GM15510 (cell line): Measurements from ENCODE around the gene PCDH18.

ENCODE experiments used
- POLR2A ChIP-seq: IDR thresholded peaks from 3 replicates; pipeline ENCODE4 v1.6.1; 2011; ENCODE audit warnings: borderline replicate concordance; ENCODE audit not compliant: insufficient read length; ENCODE audit errors: extremely low read depth

PCDH18 gene

DNA sequence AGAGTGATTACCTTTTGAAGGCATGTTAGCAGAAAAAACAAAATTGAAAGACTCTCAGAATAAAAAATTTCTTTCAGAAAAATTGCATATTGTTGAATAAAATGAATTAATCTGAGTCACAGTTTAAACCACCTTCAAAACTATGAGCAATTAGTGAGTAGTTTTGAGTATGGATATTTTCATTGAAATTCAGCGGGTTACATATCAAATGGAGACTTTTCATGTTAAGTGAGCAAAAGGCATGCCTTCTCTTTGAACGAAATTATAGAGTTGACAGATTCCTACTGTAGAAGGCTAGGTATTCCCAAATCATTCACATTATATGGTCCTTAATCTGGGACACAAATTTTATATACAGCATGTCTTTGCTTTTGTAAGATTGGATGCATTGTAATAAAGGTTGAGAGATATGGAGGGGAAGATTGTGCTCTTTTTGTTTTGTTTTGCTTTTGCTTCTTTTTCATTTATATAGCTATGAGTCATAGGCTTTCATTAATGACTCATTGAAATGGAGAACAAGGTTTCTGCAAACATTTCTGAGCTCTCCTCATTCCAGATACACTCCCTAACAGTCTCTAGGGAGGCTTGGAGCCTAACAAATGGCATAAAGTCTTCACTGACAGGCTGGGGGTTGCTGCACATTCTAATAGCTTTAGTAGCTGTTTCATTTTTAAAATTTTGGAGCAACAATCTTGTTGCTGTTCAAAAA is 21.6 kb downstream of the PCDH18 start:
- no peak for TF ChIP-seq POLR2A

DNA sequence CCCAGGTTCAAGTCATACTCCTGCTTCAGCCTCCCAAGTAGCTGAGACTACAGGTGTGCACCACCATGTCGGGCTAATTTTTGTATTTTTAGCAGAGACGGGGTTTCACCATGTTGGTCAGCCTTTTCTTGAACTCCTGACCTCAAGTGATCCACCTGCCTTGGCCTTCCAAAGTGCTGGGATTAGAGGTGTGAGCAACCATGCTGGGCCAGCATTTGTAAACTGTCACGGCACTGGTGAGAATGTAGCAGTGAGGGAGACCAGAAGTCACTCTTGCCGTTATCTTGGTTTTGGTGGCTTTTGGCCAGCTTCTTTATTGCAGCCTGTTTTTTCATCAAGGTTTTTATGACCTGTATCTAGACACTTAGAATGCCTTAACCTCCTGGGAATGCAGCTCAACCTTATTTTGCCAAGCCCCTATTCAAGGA is 22.4 kb downstream of the PCDH18 start:
- no peak for TF ChIP-seq POLR2A

DNA sequence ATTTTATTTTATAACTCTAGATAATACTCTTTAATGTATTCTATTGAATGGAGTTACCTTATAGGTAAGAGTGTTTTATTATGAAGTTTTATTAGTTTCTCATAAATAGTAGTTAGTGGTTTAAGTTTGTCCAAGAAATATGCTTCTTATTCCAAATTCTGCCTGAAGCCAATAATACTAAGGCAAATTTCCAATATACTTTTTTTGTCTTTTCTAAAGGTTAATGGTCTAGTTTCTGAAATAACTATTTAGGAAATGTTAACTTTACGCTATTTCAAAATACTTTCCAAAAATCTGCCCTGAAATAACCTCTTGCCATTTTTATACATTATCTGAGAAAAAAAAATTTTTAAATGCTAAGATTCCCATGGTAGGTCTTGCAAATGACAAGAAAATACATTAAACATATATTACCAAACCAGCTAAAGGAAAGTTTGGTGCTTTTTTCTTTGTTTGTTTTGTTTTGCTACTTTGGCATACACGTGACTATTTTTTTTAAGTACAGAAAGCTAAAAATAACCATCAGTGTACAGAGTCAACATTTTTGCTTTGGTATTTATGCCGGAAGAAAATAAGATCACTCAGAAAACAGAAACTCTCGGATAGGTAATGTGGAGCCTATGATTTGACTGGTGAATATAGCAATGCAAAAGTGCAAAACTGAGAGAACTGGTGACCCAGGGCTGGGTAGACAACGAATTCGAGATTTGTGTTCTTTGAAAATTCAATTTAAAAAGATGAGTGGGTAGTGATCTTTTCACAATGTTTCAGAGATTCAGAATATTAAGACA is 29.8 kb downstream of the PCDH18 start:
- TF ChIP-seq POLR2A: no peak

DNA sequence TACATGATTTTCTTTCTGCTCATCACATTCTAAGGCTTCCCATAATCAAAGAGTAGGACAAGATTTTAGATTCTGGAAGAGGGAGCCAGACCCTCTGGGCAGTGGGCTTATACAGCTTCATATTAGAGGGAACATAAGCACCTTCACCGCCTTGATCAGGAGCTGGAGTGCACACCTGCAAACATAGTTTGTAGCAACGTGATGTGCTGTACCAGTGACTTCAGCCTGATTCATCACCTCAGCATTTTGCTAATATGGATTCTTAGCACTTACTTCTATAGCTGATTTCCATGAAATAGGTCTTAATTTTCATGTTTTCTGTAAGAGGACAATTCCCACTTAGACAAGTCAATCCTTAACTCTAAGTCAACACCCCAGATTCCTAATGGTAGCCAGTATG is 36.7 kb downstream of the PCDH18 start:
- no peak for TF ChIP-seq POLR2A

DNA sequence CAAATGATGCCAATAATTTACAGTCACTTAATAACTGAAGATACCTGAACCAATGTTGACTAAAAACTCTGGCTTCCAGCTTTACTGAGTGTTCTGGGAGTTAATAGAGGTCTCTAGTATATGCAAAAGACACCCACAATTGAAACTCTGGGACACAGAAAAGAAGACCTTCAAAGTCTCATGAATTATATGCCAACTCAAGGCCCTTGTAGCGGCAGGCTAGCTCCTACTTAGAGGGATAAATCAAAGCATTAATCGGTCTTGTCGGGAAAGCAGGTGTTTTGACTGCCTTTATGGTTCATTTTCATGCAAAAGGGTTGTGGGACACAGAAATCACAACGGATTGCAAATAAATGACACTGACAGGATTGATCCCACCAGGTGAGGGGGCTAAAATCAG is 55.9 kb downstream of the PCDH18 start:
- TF ChIP-seq POLR2A: no peak

DNA sequence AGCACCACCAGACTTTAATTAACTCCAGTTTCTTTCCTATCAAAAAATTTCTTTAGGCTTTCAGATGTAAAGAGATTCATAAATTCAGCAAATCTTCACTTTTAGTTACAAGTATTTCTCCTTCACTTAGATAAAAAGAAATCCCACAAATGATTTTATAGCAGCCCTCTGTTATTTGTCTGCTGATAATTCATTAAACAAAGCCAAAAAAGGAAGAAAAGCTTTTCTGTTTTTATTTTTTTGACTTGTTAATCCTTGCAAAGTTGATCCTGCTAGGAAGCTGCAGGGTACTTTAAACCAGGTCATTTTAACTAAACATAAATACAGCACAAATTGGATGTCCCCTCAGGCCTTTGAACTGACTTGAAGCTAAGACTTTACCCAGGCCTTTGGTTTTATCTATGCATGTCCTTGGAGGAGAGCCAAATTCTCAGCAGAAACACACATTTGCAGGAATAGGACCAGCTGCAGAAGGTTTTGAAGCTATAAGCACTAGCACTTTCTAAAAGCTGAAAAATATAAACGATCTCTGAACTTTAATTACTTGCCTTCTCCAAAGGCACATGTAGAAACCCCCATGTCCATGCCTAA is 57.5 kb downstream of the PCDH18 start:
- TF ChIP-seq POLR2A: no peak

DNA sequence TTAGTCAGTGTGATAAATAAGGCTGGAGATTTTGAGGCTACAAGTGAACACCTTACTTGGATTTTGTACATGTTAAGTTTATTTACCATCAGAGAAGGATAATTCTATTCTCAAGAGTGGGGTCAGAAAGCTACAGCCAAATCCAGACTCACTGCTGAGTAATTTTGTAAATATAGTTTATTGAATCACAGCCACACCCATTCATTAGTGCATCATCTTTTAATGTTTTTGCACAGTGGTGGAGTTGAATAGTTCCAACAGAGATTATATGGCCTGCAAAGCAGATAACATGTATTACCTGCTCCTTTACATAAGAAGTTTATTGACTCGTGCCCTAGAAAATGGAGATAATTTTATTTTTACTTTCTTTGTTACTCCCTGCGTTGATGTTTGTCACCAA is 60.4 kb downstream of the PCDH18 start:
- TF ChIP-seq POLR2A: no peak

DNA sequence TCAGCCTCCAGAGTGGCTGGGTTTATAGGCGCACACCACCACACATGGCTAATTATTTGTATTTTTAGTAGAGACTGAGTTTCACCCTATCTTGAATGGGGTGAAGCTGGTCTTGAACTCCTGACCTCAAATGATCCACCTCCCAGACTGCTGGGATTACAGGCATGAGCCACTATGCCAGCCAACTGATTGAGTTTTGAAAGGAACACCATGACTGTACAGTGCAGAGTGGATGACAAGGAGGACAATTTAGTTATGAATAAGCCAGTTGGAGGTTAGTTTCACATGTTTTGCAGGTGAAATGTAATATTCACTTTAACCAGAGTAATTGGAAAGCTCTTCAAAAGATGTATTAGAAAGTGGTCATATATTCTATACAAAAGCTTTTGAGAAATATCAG is 60.8 kb downstream of the PCDH18 start:
- no peak for TF ChIP-seq POLR2A

DNA sequence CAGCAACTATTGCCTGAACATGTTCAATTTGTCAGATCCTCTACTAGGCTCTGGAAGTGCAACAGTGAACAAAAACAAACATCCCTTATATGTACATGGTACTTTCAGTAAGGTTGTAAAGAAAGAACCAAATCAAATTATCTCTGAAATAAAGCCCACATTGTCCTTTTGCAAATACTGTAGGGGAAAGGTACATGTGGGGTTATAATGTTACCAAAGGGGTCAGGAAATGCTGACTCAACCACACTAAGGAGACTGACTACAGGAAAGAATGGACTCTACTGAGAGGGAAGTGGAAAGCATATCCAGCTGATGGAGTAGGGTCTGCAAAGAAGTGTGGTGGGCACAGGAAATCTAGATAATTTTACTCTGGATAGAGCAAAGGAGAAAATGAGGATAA is 61.5 kb downstream of the PCDH18 start:
- no peak for TF ChIP-seq POLR2A
